Activated CD4-positive, CD25-positive, alpha-beta regulatory T cell treated with anti-CD3 and anti-CD28 coated beads, Interleukin-2, amount 50 U/mL, for 72 hours (primary cell): ENCODE results near the gene FABP2.
"Not testable (repeated sequence)": the region's sequence is repeated elsewhere in the genome, so short reads cannot be mapped to it uniquely, and the experiment has no call there.

Source experiments
- DNase-seq: peaks from one replicate; pipeline ENCODE4 v3.0.0; 2021

Gene FABP2

DNA sequence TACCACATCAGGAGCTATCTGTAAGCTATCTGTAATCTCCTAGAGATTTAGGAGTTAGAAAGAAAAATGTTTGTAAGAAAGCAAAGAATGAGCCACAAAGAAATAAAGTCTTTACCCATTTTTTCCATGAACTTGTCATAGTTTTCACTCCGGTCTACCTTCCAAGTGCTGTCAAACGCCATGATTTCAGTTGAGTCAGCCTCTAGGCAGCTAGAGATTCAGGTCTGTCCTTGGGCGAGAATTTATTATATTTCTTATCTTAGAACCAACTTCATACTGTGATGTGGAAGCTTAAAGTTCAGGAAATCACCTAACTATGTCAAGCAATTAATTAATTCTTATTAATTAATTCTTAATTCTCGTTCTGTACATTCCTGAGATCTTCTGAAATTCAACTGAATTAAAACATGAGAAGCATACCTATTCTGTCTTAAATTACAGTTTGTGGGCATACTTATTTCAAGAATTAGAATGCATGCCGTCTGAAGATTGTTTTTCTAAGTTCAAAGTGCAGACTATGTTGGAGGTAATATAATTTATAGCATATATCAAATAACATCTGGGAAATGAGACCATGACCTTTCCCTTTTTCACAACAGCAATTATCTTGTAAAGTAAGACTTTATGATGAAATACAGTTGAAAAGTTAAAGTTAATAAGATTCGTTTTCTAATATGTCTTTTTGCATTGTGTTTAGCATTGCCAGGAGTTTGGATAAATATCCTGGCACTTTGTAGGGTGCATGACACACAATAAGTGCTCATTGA is at the start of gene FABP2:
FABP2 (minus strand) TSS at position 218 of the 767 bp plus-strand sequence; CDS start at position 182, 36 bp downstream.
- DNase-seq: no peak

DNA sequence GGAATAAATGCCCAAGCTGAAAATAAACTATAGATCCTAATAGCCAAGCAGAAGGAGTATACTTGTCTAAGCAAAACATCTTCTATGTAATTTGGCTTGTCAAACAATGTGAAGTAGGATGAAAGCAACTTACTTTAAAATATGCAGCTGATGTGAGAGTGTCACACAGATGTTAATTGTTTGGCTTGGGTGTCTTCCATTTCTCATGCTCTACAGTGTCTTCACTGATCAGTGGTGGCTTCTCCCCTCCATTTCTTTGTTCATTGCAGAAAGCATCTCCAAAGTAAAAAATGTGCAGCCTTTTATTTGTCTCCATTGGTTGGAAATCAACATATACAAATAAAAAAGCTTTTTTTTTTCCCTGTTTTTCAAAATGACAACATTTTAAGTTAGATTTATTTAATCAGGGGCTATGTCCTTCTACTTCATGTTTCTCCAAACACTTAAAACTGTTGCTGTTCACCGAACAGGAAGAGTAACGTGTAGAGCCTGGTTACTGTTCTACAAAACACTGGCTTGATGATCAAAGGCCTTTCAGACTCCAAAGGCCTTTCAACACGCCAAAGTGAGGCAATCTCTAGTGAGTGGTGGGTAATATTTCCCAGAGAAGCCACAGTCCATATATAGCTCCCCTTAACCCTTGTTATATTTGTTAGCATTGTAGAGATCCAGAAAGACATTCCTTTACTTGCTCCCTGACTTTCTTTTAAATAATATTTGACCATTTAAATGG is 49.2 kb upstream of the FABP2 start:
- DNase-seq: not testable (repeated sequence)

DNA sequence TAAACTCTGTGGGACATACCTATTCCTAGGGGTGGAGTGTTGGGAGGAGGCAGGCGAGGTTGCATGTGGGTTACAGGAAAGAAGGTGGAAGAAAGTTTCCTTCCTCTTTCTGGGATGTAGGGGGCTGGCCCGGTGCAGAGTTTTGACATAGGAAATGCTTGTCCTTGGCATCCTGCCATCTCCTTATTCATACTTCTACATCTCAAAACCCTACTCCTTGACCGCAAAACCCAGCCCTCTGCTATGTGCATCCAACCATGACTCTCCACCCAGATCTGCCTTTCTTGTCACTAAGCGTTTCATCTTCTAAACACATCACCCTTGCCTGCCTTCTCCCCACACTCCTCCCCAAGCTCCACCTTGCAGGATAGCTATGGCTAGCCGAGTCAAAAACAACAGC is 48.5 kb upstream of the FABP2 start:
- peak; percentile 29 for DNase-seq

DNA sequence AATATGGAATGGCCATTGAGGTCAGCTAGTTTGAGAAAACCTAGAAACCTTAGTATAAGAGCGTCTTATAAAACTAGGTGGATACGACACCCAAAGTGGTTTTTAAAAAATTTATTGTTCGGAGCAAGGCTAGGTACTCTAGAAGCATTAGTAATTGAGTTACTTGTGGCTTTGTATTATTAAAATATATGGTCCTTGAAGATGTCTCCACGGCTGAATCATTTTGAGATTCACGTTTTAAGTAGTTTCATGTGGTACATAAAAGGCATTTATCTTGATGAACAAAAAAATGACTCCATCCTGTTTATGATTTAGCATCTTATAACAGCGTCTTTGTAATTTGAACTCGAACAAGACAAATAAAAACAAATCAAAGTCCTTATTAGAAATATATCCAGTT is 44.9 kb upstream of the FABP2 start:
- DNase-seq: not testable (repeated sequence)

DNA sequence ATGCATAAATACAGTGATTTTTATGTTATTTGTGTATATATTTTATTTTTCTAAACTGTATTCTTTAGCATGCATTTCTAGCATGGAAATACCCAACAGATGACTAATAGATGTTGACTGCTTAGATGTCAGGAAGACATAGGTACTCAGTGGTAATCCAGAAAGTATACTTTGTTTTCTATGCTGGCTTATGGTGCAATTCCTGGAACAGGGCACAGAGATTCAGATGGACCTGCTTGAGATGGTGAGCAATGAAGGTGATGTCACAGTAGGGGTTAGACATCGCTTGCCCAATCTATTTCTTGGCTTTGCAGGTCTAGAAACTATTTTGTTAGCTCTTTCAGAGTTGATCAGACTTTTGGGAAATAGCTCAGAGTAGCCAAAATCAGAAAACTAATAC is 42.3 kb upstream of the FABP2 start:
- DNase-seq: not testable (repeated sequence)

DNA sequence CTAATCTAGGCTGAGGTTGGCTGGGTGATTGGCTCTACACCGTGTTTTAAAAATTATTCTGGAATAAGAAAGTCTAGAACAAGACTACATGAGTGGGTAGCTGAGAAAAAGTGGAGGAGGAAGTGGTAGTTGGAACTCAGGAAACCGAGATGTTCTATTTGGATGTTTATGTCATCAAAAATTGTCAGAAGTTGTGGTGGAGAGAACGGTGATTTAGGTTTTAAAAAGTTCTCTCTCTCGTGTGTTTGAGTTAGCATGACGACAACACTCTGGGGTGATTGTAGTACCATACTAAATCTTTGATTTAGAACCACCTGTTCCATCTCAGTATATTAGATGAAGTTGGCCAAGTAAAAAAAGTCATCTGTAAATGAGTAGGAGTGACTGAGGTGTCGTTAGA is 41.4 kb upstream of the FABP2 start:
- not testable (repeated sequence) for DNase-seq

DNA sequence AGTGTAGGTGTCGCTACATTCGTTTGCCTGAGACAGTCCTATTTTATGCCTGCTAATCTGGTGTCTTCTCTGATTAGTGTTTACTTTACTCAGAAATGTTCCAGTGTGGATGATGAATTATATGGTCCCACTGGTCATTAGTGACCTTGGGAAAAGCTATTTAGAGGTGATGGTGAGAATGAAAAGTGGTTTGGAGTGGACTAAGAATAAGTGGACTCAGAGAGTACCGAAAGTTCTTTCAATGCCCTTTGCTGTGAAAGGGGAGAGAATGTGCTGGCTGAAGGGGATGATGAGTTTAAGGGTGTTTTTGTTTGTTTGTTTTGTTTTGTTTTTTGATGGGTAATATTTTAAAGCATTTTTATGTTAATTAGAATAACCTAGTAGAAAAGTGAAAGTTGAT is 40.5 kb upstream of the FABP2 start:
- not testable (repeated sequence) for DNase-seq

DNA sequence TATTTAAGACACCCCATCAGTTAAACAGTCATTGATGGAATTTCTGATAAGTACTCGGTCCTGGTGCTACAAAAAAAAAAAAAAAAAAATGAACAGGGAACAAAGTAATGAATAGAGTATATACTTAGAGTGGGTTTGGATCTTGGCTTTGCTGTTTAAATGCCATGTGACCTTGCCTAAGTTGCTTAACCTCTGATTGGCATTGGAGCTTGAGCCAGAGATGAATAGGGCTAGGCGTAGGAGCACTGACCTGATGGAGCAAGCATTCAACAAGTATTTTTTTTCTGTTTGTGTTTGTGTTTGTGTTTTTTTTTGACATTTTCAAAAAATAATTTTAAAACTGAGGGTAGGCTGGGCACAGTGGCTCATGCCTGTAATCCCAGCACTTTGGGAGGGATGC is 37.9 kb upstream of the FABP2 start:
- DNase-seq: not testable (repeated sequence)

DNA sequence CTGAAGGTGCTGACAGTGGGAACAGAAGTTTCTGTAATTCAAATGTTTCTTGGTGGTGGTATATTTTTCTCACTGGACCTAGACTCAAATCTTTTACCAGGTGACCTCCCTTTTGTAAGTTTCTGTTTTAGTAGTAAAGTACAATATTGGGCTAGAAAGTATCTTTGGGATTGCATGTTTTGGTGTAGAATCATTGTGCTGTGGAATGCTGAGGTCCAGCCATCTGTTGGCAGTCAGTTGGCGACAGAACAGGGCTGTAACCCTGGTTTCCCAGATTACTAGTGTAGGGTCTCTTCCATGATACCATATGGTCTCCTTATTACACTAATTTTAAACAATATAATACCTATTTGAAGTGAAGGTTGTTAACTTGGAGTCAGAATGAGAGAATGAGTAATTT is 34.9 kb upstream of the FABP2 start:
- DNase-seq: not testable (repeated sequence)

DNA sequence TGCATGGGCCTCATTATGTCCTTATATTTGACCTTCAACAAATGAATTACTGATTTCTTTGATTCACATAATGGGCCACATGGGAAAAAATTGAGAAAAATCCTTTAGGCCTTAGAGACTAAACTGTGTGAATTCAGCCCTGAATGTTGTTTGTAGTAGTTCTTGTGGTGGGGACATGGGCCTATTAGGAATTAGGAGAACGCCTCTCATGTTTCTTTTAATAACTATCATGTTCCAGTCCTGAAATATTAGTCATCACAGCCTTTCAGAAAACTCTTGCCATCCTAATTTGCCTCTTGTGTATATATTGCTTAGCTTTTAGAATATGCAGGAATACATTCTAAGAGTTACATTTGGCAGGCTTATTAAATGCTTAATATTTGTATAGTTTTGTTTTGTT is 34.1 kb upstream of the FABP2 start:
- DNase-seq: not testable (repeated sequence)

DNA sequence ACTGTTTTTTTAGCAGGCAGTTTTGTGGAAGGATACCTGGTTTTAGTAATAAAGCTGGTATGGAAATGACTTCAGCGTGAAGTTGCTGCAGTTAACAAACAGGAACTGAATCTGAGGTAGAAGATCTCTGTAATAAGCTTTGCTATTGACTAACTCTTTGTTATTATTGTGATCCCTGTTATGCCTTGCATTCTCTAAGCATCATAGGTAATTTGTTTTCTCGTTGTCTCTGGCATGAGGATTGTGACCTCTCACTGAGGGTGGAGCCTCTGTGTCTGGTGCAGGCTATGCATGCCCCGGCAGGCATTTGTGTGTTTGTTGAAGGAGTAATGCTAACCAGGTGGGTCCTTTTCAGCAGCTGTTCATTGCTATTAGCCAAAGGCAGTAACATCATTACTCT is 31.4 kb upstream of the FABP2 start:
- DNase-seq: not testable (repeated sequence)

DNA sequence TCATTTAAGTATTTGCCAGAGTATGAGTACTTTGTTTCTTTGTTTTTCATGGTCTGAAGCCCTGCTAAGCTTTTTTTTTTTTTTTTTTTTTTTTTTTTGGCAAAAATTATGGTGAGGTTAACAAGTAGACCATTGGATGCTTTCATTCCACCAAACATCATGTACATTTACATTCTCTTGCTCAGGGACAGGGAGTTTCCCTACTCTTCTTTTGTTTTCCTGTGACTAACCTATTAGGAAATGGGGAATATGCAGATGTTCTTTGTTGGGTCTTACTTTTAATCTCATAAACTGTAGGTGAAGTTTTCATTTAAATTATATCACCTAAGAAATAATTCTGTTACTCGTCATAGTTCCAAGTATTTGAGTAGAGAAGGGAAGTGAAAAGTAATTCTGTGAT is 26.2 kb upstream of the FABP2 start:
- DNase-seq: not testable (repeated sequence)

DNA sequence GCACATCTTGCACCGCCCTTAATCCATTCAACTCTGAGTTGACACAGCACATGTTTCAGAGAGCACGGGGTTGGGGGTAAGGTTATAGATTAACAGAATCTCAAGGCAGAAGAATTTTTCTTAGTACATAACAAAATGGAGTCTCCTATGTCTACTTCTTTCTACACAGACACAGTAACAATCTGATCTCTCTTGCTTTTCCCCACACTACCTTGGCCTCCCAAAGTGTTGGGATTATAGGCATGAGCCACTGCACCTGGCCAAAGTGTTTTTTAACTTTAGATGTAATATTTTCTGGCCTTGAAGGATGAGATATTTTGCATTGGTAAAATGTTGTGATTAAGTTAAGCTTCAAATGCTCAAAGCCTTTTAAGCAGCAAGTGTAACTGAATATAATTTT is 21.4 kb upstream of the FABP2 start:
- DNase-seq: not testable (repeated sequence)

DNA sequence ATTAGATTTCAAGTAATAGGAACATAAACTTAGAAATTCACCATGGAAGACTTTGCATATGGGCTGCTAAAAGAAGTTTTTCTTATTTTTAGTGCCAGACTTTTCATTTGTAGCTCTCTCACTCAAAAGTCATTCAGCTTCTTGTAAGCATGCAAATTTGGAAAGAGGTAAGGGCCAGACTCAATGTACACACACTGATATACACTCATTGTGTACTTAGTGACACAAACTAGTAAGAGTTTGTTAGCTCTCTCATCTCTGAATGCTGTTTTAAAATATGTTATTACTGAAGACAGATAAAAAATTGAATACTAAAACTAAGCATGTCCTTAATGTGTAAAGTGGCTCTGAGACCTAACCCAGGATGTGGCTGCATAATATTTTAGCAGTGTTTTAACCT is 18.0 kb upstream of the FABP2 start:
- DNase-seq: not testable (repeated sequence)

DNA sequence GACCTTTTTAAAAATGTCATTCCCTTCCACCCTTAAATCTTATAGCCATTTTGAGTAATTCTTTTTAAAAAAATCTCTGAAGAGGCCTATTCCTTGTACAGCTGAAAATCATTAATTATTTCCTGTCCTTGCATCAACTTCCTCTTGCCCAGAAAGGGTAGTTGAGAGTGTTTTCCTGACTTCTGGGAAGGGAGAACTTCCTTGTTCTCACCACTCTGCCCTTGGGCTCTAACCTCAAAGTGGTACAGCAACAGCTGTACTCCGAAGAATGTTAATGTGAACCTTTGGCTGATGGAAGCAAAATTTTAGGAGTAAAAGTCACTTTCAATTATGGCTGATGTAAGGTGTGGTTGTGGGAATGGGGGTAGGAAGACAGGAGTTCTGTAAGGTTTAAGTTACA is 15.1 kb upstream of the FABP2 start:
- no peak for DNase-seq

DNA sequence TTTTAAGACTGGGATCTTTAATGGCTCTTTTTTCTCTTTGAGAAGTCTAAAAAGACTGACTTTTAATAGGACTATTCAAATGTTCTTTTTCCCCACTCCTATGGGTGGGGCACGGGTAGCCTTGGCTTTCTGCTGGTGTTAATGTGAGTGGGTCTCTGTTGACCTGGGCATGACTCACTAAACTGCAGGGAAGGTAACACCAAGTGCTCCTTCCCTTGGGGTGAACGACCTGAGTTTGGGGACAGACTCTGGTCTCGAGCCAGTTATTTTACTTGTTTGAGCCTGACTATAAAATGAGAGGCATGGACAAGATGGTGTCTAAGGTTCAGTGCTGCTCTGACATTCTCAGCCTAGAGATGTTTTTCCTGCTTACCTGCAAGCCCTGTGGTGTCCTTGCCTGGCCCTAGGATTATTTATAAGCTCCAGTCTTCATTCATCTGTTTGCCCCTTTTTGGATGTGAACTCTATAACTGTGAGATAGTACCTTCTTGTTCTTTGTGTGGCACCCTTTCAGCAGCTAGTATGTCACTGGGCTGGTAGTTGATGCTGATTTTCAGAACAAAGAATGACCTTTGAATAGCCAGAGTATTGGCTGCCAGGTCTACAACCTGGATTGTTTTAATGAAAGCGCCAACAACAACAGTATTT is 14.5 kb upstream of the FABP2 start:
- DNase-seq: not testable (repeated sequence)

DNA sequence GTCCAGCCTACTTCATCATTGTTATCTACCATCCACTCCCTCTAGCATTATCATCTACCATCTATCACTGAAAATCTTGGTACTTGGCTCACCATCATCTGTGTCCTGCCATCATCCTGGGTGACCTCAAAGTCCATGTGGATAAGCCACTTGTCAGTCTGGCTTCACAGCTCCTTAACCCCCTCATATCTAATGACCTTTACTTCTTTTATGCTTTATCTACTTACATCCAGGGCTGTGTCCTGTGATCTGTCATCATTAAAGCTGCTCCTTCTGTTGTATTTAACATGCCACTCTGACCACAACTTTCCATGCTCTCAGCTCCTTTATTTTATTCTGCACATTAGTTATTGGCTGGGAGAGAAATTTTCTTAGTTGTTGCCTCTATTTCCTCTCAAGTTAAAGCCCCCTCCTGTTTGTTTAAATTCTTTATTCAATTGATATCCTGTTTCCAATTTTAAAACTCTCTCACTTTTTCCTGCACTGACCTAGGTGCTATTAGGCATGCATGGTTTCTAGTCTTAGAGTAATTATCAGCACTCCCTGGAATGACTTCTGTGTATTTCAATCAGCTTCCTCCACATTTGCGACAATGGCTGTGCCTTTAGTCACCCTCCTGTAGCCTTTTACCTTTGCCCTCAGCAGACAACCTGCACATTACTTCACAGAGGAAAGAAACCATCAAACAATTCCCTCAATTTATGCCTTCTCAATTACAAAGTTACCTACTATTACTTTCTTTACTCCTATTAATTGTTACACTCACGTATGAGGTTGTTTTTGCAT is 8.1 kb upstream of the FABP2 start:
- DNase-seq: no peak

DNA sequence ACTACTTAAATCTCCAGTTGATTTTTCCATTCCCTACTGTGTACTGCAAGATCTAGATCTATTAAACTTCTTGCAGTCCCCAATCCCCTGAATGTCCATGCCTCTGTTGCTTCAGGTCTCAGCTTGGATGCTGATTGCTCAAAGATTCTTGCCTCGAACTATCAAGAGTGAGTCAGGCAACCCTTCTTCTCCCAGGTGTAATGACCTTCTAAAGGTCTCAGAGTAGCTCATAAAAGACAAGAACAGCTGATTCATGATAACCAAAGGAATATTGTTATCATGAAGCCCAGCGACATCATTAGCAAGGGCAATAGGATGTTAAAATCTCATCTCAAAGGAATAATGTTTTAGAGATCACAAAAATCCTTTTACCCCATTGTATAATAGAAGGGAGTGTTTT is 6.8 kb upstream of the FABP2 start:
- DNase-seq: no peak

DNA sequence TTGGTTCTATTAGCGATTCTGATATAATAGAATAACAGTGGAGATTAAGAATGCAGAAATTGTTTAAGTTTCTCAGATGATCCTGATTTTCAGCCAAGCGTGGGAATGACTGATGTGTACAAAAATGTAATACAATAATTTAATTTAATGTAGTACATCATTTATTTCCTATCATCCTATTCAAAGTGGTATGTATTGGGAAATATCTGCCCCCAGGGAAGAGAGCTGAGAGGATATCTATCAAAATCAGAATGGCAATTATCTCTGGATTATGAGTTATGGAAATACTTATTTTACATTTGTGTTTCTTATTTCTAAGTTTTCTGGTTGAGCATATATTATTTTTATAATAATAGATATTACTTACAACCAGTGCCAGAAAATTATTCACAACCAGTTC is 3.9 kb downstream of the FABP2 start:
- no peak for DNase-seq

DNA sequence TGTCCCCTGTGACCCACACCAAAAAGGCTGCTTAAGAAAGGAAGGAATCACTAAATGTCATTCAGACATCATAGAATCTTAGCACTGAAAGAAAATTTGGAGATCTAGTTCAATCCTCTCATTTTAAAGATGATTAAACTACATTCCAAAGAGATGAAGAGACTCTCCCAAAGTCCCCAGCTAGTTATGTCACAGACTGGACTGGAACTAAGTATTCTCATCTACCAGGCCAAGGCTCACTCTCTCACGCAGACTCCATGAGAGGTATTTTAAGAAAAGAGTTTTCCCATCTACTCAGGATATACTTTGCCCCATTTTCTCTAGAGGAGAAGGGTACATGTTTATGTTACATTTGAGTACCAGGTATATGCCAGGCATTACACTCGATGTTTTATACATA is 6.9 kb downstream of the FABP2 start:
- no peak for DNase-seq

DNA sequence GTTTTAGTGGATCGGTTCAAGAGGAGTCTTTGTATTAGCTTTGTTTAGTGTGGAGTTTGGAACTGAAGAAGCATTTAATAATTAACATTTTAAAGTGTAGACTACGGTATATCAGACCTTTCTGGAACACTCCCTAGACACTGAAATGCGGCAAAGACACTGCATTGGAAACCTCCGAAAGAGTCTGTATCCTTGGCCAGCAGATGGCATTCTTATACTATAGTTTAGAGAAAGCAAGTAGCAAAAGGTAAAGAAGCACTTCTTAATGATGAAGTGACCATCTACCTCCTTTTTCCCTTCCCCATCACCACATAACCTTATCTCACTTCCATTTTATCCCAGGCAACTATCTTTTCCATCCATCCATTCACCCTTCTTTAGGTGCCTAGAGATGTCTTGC is 7.6 kb downstream of the FABP2 start:
- DNase-seq: no peak

DNA sequence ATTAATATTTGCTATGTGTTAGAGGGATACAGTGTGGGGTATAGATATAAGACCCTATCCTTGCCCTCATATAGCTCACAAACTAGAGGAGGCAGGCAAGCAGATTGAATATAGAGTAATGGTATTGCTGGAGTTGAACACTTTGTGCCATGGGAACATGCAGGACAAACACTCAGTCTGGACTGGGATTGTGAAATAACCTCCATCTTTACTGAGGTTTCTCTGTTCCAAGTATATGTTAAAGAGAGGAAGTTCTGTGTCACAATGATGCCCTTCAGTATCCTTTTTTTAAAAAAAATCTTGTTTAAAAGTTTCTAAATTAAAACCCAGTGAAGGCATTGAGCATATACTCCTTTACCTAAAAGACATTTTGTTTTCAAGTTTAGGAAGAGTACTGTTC is 8.7 kb downstream of the FABP2 start:
- DNase-seq: no peak

DNA sequence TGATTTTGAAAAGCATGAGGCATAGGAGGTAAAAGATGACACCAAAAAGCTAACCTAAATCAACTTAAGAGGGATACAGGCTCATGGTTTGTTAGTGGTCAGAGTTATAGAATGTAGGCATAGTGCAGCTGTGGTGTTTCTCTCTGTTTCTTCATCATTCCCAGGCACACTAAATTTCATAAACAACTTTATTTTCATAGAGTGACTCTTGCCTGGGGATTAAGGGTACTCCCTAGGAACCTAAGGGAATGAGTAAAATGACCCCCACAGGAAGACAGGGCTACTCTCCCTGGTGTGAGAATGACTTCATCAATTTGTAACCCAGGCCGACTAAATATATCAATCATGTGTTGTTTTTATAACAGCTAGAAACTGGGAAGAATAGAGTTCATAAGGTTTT is 11.1 kb downstream of the FABP2 start:
- DNase-seq: no peak
